ENCODE data around the gene SAMD5.

DNA sequence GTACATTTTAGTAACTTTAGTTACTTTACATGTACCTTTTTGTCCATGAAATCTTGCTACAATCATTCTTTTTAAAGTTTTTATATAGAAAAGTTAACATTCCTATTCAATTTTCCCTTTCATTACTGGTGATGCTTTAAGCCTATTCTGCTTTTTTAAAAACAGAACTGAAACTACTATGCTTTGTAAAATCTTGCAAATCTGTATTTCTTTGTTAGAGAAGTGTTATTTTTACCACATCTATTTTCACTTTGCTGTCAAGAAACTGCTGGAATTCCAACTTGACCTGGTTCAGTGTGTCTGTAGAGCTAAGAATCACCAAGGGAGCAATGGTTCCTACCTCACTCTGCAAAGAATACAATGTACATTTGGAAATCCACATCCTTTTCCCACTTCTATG is 21.8 kb upstream of the SAMD5 start:
- no peak for TF ChIP-seq TEAD4 (IDR thresholded peaks at IDR 0.05; ENCODE audit: low read depth, low read length)
- no peak for TF ChIP-seq EP300 (IDR thresholded peaks at IDR 0.05; ENCODE audit: borderline replicate concordance in 1 of 2, low read depth in 2 of 2, low read length in 2 of 2)
- TF ChIP-seq SRF (IDR thresholded peaks at IDR 0.05; ENCODE audit: low read depth, low read length): no peak

All from H1 (cell line).